Activated CD4-positive, alpha-beta T cell treated with anti-CD3 and anti-CD28 coated beads, Interleukin-2, amount 50 U/mL, for 4 hours (primary cell): ENCODE results near the gene MPC2.
"Not testable (repeated sequence)": the region's sequence is repeated elsewhere in the genome, so short reads cannot be mapped to it uniquely, and the experiment has no call there.

Experiments
- DNase-seq, 2 experiments: peaks; one replicate each; pipeline ENCODE4 v3.0.0-alpha.2; 2020

The MPC2 gene

GRCh38 chr1:167904652-167905130 is 32.2 kb downstream of the MPC2 start:
- no peak for DNase-seq

GRCh38 chr1:167900907-167901306 is 36.0 kb downstream of the MPC2 start:
- DNase-seq, result no peak

GRCh38 chr1:167899253-167899681 is 37.6 kb downstream of the MPC2 start:
- no peak for DNase-seq

- no peak for DNase-seq
These were observed 38.2 kb downstream of the MPC2 start for GRCh38 chr1:167898578-167899222.

GRCh38 chr1:167893798-167894197 is 43.1 kb downstream of the MPC2 start:
- DNase-seq, result no peak

GRCh38 chr1:167890400-167890799 is 46.5 kb downstream of the MPC2 start:
- DNase-seq, result no peak

- DNase-seq, result not testable (repeated sequence)
These were observed 49.7 kb downstream of the MPC2 start for GRCh38 chr1:167887187-167887586.

GRCh38 chr1:167882376-167882775 is 54.5 kb downstream of the MPC2 start:
- DNase-seq, result no peak

DNA sequence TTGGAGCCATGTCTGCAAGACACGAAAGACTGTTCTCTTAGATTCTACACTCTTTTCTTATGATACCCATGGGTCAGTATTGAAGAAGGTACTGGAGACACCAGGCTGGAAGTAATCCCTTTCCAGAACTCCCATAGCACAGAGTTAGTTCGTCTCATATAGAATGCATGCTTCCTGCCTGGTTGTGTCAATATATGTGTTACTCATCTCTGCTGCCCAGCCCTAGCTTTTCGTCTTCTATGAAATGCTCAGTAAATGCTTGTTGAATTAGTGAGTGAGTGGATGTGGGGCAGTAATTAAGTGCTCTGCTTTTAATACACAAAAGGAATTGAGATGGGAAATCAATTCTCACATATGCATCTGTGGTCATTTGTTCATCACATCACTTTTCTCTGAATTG is 55.1 kb downstream of the MPC2 start:
- no peak for DNase-seq

DNA sequence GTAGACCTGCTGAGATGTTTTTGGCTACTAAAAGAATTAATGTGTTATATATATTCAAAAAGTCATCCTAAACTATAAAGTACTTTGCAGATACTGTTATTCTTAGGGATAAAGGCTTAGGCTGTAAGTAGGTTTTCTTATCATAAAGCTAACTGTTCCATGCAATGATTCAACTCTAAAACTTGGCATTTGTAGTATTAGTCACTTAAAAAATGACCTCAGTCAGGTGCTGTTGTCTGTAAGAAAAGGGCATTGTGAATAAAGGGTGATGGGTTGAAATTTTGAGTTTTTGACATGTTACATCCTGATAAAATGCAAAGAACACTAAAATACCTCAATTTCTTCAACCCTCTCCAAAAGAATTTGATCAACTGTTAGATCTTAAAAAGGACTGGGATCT is 55.8 kb downstream of the MPC2 start:
- no peak for DNase-seq

GRCh38 chr1:167880580-167881021 is 56.3 kb downstream of the MPC2 start:
- no peak for DNase-seq

GRCh38 chr1:167879508-167879907 is 57.4 kb downstream of the MPC2 start:
- no peak for DNase-seq

DNA sequence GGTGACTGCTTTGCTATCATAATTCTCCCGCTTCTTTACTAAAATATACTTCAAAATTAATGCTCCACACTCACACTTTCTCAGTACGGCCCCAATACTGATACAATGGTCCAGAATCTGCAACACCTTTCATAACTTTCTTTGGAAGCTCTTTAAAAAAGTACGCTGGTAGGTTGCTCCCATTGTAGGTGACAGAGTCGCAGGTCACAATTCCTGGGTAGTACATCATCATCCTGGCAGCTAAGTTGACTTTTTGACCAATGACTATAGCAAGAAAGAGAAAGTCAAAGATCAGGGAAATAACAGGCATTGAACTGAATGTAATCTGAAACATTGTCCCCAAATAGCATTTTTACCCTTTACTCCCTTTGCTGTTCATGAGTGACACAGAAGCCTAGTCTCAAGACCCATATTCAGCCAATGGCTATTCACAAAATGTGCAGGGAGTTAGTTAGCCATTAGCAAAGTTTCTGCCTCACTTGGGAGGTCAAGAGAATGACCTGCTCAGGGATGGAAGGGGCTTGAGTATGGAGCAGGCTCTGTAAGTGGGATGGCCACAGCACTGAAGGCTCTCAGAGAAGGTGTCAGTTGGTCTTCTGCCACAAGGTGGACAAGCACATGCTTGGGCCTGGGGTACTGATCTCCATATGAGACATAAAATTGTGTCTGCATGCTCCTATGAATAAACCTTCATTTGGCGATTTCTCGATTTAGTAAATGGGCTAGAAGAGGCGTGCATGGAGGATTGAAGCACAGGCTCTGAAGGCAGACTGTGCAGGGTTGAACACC is 58.3 kb downstream of the MPC2 start:
- DNase-seq, result no peak

DNA sequence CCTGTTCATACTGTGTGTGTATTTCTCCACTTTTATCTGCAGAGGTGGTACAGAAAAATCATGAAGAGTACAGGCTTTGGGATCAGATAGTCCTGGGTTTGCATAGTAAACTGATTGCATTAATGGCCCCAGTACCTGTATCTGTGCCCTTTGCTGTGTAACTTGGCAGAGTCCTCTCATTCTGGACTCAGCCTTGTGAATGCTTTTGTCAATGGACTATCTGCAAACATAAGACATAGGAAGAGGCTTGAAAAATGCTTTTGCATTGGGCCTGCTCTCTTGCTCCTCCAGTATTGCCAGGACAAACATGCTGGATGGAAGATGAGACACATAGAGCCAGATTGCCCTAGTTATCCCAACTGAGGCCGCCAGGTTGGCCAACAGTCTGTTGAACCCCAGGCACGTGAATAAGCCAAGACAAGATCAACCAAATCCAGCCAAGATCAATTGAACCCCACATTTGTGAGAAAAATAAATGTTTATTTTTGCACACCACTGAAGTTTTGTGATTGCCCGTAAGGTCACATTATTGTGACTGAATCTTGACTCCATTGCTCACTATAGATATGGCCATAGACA is 60.2 kb downstream of the MPC2 start:
- no peak for DNase-seq

- no peak for DNase-seq
These were observed 65.5 kb downstream of the MPC2 start for GRCh38 chr1:167871331-167871730.

DNA sequence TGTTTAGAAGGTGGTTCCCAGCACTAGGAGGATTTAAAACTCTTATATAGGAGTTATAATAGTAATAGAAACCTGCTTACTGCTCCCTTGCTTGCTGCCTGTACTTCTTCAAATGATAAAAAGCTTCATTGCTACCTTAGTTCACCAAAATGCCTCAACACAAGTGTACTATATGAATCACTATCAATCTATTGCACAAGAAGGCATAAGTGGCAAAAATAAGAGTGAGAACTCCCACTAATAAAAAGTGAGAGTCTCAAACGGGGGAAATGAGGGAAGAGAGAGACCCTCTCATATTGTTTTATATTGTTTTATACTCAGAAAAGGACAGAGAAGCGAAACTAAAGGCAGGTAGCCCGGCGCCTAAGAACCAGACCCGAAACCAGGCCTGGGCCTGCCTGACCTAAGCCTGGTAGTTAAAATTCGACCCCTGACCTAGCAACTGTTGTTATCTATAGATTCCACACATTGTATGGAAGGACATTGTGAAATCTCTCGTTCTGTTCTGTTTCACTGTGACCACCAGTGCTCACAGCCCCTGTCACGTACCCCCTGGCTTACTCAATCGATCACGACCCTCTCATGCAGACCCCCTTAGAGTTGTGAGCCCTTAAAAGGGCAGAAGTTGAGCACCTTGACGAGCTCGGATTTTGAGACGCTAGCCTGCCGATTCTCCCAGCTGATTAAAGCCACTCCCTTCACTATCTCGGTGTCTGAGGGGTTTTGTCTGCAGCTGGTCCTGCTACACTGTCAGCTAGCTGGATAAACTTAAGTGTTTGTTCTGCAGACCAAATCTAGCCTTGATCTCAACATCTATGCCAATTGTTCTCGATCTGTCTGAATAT is 67.5 kb downstream of the MPC2 start:
- DNase-seq, result not testable (repeated sequence)

DNA sequence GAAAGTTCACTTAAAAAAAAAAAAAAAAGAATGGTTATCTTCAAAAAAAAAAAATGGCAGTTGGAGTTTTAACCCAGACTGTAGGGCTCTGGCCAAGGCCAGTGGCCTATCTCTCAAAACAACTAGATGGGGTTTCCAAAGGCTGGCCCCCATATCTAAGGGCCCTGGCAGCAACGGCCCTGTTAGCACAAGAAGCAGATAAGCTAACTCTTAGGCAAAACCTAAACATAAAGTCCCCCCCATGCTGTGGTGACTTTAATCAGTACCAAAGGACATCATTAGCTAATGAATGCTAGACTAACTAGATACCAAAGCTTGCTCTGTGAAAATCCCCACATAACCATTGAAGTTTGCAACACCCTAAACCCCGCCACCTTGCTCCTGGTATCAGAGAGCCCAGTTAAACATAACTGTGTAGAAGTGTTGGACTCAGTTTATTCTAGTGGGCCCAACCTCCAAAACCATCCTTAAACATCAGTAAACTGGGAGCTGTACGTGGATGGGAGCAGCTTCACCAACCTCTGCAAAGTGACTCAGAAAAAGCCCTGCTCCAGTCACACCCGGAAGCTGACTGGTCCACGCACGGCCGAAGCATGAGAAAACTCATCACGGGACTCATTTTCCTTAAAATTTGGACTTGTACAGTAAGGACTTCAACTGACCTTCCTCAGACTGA is 70.0 kb downstream of the MPC2 start:
- not testable (repeated sequence) for DNase-seq
